GM12892 (cell line): Measurements from ENCODE around the gene NOD1.

Experiments
- POLR2A ChIP-seq: IDR thresholded peaks from 2 replicates; pipeline ENCODE4 v1.6.1; 2011; ENCODE audit warnings: low read depth, low read length, control low read depth
- POLR2AphosphoS5 ChIP-seq: IDR thresholded peaks from 2 replicates; pipeline ENCODE4 v1.6.1; 2011; ENCODE audit warnings: low read depth, low read length, control low read depth
- TAF1 ChIP-seq: IDR thresholded peaks from 2 replicates; pipeline ENCODE4 v1.6.1; 2011; ENCODE audit warnings: low read depth, mild to moderate bottlenecking, control low read depth, low read length, borderline replicate concordance

GRCh38 chr7:30453921-30454320, 24.7 kb downstream of the NOD1 start:
- no peak for TF ChIP-seq POLR2AphosphoS5
- TF ChIP-seq TAF1: no peak
- TF ChIP-seq POLR2A: no peak
